HT-29 (cell line): Measurements from ENCODE around the gene SUFU. TPM values are rescaled to one million over a fixed set of nuclear protein-coding genes. Genes with fewer than 3 reads are reported as not detected.

Source experiments
- DNase-seq: peaks from one replicate; pipeline ENCODE4 v3.0.0-alpha.2; 2015; ENCODE audit warnings: low spot score
- total RNA-seq: library from RNA; depleted of rRNA; stranded (reverse); fragments of >200 nt; shearing (Covaris generic); gene quantifications from 2 replicates; pipeline ENCODE4 v1.2.3, GENCODE V29; 2014

Gene SUFU
- total RNA-seq, 1 experiment from 2014 or later, result 2.0 TPM

GRCh38 chr10:102549549-102549948, 45.8 kb downstream of the SUFU start:
- DNase-seq, result no peak

- DNase-seq, result no peak
These were observed 47.0 kb downstream of the SUFU start for GRCh38 chr10:102550636-102551210.

- DNase-seq, result no peak
These were observed 48.8 kb downstream of the SUFU start for GRCh38 chr10:102552533-102552932.

- no peak for DNase-seq
These were observed 50.0 kb downstream of the SUFU start for GRCh38 chr10:102553771-102554170.

GRCh38 chr10:102554531-102554930, 50.8 kb downstream of the SUFU start:
- no peak for DNase-seq

- DNase-seq, result no peak
These were observed 52.1 kb downstream of the SUFU start for GRCh38 chr10:102555781-102556328.

- DNase-seq, result no peak
These were observed 53.8 kb downstream of the SUFU start for GRCh38 chr10:102557569-102557968.

- no peak for DNase-seq
These were observed 56.0 kb downstream of the SUFU start for GRCh38 chr10:102559764-102560163.

- no peak for DNase-seq
These were observed 60.5 kb downstream of the SUFU start for GRCh38 chr10:102564209-102564834.

GRCh38 chr10:102565793-102566192, 62.0 kb downstream of the SUFU start:
- DNase-seq, result no peak

GRCh38 chr10:102578782-102579181, 75.0 kb downstream of the SUFU start:
- DNase-seq, result no peak

GRCh38 chr10:102579328-102579727, 75.6 kb downstream of the SUFU start:
- no peak for DNase-seq

- no peak for DNase-seq
These were observed 76.5 kb downstream of the SUFU start for GRCh38 chr10:102580230-102580629.

GRCh38 chr10:102581401-102581800, 77.6 kb downstream of the SUFU start:
- no peak for DNase-seq

- DNase-seq, result no peak
These were observed 78.3 kb downstream of the SUFU start for GRCh38 chr10:102581981-102582580.

- DNase-seq, result peak; percentile 96
These were observed 80.0 kb downstream of the SUFU start for GRCh38 chr10:102583435-102584417.

- no peak for DNase-seq
These were observed 81.3 kb downstream of the SUFU start for GRCh38 chr10:102585026-102585425.

GRCh38 chr10:102586858-102587257, 83.1 kb downstream of the SUFU start:
- DNase-seq, result no peak

- DNase-seq, result no peak
These were observed 85.1 kb downstream of the SUFU start for GRCh38 chr10:102588875-102589274.

- DNase-seq, result no peak
These were observed 89.5 kb downstream of the SUFU start for GRCh38 chr10:102593074-102593803.

- DNase-seq, result no peak
These were observed 90.0 kb downstream of the SUFU start for GRCh38 chr10:102593804-102594079.
